AG09319 (cell line): Measurements from ENCODE around the gene TMEM95.

ENCODE experiments used
- DNase-seq: peaks from one replicate; pipeline ENCODE4 v3.0.0-alpha.2; 2010; ENCODE audit warnings: low read depth; ENCODE audit errors: extremely low read depth
- CTCF ChIP-seq: IDR thresholded peaks from 2 replicates; pipeline ENCODE4 v1.5.1; 2011; ENCODE audit warnings: low read depth, mild to moderate bottlenecking, inconsistent platforms, low read length, moderate library complexity

The TMEM95 gene

GRCh38 chr17:7380855-7381683, 26.1 kb downstream of the TMEM95 start, which contains the start of gene TNK1:
TSS of gene TNK1 (plus strand) at chr17:7381089. CDS start at chr17:7382927, 1,838 bp downstream.
- TF ChIP-seq CTCF: no peak
- no peak for DNase-seq

- DNase-seq: no peak
- TF ChIP-seq CTCF: no peak
Measured at GRCh38 chr17:7382901-7383300, 27.9 kb downstream of the TMEM95 start.

- no peak for DNase-seq
- no peak for TF ChIP-seq CTCF
Measured at GRCh38 chr17:7383371-7383741, 28.4 kb downstream of the TMEM95 start.

GRCh38 chr17:7383742-7384488, 29.0 kb downstream of the TMEM95 start:
- DNase-seq: no peak
- no peak for TF ChIP-seq CTCF

GRCh38 chr17:7384489-7385081, 29.6 kb downstream of the TMEM95 start:
- no peak for TF ChIP-seq CTCF
- no peak for DNase-seq

- no peak for TF ChIP-seq CTCF
- DNase-seq: no peak
Measured at GRCh38 chr17:7388856-7389255, 33.9 kb downstream of the TMEM95 start.
